ENCODE measurements around the gene RALY.

DNA sequence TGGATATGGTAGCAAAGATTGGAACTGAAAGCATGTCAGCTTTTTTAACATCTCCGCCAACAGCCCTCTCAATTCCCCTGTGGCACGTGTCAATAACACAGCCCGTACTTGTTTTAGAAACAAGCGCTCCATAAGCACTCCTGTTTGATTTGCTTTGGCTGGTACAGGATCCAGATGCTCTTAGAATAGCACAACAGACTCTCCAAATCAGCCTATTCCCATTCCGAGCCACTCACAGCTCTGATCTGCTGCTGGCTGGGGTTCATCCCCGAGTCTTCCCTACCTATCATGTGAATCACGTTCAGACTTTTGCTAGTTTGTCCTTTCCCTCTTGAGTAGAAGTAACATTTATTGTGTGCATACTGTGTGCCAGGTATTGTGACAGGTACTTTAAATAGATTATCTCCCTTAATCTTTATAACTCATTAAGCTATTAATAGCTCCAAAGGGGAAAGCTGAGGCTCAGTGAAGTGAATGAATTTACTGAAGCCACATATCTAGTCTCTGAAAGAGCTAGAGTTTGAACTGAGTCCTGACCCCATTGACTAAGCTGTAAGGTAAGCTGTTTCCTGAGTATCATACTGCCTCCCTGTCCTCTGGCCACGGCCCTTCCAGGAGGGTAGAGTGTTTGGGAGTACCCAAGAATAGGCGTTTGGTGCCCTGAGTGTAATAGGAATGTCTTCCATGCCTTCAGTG, 46.7 kb downstream of the RALY start:
- TF ChIP-seq, protein P1, sequence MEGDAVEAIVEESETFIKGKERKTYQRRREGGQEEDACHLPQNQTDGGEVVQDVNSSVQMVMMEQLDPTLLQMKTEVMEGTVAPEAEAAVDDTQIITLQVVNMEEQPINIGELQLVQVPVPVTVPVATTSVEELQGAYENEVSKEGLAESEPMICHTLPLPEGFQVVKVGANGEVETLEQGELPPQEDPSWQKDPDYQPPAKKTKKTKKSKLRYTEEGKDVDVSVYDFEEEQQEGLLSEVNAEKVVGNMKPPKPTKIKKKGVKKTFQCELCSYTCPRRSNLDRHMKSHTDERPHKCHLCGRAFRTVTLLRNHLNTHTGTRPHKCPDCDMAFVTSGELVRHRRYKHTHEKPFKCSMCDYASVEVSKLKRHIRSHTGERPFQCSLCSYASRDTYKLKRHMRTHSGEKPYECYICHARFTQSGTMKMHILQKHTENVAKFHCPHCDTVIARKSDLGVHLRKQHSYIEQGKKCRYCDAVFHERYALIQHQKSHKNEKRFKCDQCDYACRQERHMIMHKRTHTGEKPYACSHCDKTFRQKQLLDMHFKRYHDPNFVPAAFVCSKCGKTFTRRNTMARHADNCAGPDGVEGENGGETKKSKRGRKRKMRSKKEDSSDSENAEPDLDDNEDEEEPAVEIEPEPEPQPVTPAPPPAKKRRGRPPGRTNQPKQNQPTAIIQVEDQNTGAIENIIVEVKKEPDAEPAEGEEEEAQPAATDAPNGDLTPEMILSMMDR (conservative IDR thresholded peaks at IDR 0.05), result no peak
- TF ChIP-seq ZFX (IDR thresholded peaks at IDR 0.05), result no peak

Data from C4-2B (cell line).